ENCODE data around the gene TMSB4X. TPM values are rescaled to one million over a fixed set of nuclear protein-coding genes. Genes with fewer than 3 reads are reported as not detected.

TMSB4X gene
- total and polyA plus RNA-seq, 2 experiments from 2014 or later: 144 to 543 TPM

GRCh38 chrX:12991575-12991974, 16.7 kb downstream of the TMSB4X start:
- TF ChIP-seq, protein P1, sequence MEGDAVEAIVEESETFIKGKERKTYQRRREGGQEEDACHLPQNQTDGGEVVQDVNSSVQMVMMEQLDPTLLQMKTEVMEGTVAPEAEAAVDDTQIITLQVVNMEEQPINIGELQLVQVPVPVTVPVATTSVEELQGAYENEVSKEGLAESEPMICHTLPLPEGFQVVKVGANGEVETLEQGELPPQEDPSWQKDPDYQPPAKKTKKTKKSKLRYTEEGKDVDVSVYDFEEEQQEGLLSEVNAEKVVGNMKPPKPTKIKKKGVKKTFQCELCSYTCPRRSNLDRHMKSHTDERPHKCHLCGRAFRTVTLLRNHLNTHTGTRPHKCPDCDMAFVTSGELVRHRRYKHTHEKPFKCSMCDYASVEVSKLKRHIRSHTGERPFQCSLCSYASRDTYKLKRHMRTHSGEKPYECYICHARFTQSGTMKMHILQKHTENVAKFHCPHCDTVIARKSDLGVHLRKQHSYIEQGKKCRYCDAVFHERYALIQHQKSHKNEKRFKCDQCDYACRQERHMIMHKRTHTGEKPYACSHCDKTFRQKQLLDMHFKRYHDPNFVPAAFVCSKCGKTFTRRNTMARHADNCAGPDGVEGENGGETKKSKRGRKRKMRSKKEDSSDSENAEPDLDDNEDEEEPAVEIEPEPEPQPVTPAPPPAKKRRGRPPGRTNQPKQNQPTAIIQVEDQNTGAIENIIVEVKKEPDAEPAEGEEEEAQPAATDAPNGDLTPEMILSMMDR (IDR thresholded peaks at IDR 0.05; ENCODE audit: low read depth, low read length): no peak
- Histone ChIP-seq H3K4me3 (no peak overlapping the region), H3K27ac (no peak overlapping the region), H3K4me1 (ENCODE audit: low read depth) (no peaks in the 10 kb centered on the region), H3K9me3 (ENCODE audit: low read depth) (no peaks in the 10 kb centered on the region), H3K27me3 (no peaks in the 10 kb centered on the region), H3K36me3 (no peaks in the 10 kb centered on the region)
- no peak for DNase-seq (ENCODE audit: low read depth in 1 of 2, low spot score in 1 of 2)

DNA sequence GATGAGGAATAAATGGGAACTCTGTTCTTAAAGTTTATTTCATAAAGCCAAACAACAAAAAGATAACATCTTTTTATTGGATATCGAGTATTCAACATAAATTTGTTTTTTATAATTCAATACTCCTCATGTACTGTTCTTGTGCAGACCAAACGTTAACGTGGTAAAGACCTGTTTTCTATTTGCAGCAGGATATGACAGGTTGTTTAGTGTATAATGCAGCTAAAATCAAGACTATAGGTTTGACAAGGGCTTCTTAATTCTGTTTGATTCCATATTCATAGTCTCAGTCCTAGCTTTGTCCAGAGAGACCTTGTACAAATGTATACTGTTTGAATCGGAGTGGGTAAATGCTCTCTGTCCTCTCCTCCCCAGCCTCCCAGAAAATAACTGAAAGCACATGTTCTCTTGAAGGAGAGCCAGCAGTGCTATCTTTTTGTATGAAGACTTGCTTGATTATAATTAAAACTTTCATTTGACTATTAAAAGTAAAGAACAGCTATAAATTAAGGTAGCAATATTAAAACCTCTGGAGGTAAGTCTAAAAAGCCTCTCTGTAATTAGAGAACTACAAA, 17.7 kb downstream of the TMSB4X start:
- Histone ChIP-seq H3K27ac (no peak overlapping the region), H3K4me3 (no peak overlapping the region)
- TF ChIP-seq, protein P1 (IDR thresholded peaks at IDR 0.05; ENCODE audit: low read depth, low read length): no peak

GRCh38 chrX:12993826-12994225, 18.9 kb downstream of the TMSB4X start:
- DNase-seq (ENCODE audit: low read depth in 1 of 2, low spot score in 1 of 2): no peak
- H3K9me3 ChIP-seq (ENCODE audit: low read depth): no peaks in the 10 kb centered on the region
- H3K4me3 ChIP-seq: no peak overlapping the region
- no peaks in the 10 kb centered on the region for H3K36me3 ChIP-seq
- no peak overlapping the region for H3K27ac ChIP-seq
- no peaks in the 10 kb centered on the region for H3K27me3 ChIP-seq
- TF ChIP-seq, protein P1 (IDR thresholded peaks at IDR 0.05; ENCODE audit: low read depth, low read length): no peak
- no peaks in the 10 kb centered on the region for H3K4me1 ChIP-seq (ENCODE audit: low read depth)

More for the DNA sequence above, 17.7 kb downstream of the TMSB4X start:
- H3K27me3 ChIP-seq: no peaks in the 10 kb centered on the region
- no peak for DNase-seq (ENCODE audit: low read depth in 1 of 2, low spot score in 1 of 2)
- H3K36me3 ChIP-seq: no peaks in the 10 kb centered on the region
- H3K4me1 ChIP-seq (ENCODE audit: low read depth): no peaks in the 10 kb centered on the region
- no peaks in the 10 kb centered on the region for H3K9me3 ChIP-seq (ENCODE audit: low read depth)

DNA sequence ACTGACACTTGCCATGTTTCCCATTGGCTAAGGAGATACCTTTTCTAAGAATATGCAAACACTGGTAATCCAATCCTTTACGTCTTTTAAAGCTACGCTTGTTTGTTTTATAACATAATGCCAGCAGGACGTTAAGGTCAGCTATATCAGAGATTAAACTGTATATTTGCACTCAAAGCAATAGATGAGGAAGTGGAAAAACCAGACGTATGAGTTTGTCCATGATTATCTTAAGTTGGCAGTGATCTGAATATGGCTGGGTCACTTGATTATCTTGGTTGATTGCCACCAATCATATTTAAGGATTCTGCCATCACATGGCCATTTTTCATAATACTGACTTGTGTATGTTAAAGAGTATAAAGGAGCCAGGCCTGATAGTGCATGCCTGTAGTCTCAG, 19.4 kb downstream of the TMSB4X start:
- Histone ChIP-seq H3K4me1 (ENCODE audit: low read depth) (no peaks in the 10 kb centered on the region), H3K27ac (no peak overlapping the region), H3K9me3 (ENCODE audit: low read depth) (no peaks in the 10 kb centered on the region), H3K4me3 (no peak overlapping the region), H3K27me3 (no peaks in the 10 kb centered on the region), H3K36me3 (no peaks in the 10 kb centered on the region)
- DNase-seq (ENCODE audit: low read depth in 1 of 2, low spot score in 1 of 2): no peak
- TF ChIP-seq, protein P1 (IDR thresholded peaks at IDR 0.05; ENCODE audit: low read depth, low read length): no peak

GRCh38 chrX:12996934-12997435, 22.1 kb downstream of the TMSB4X start:
- Histone ChIP-seq H3K4me1 (ENCODE audit: low read depth) (no peaks in the 10 kb centered on the region), H3K27me3 (no peaks in the 10 kb centered on the region), H3K36me3 (no peaks in the 10 kb centered on the region), H3K4me3 (no peak overlapping the region), H3K27ac (no peak overlapping the region), H3K9me3 (ENCODE audit: low read depth) (no peaks in the 10 kb centered on the region)
- DNase-seq (ENCODE audit: low read depth in 1 of 2, low spot score in 1 of 2): no peak
- TF ChIP-seq, protein P1 (IDR thresholded peaks at IDR 0.05; ENCODE audit: low read depth, low read length): no peak

Measured in cardiac muscle cell (in vitro differentiated cells and primary cell).